ENCODE measurements around the gene SDHA. TPM values are rescaled to one million over a fixed set of nuclear protein-coding genes. Genes with fewer than 3 reads are reported as not detected.

Gene SDHA
- total and polyA plus RNA-seq, 12 donors: 116 to 296 (median 202) TPM

DNA sequence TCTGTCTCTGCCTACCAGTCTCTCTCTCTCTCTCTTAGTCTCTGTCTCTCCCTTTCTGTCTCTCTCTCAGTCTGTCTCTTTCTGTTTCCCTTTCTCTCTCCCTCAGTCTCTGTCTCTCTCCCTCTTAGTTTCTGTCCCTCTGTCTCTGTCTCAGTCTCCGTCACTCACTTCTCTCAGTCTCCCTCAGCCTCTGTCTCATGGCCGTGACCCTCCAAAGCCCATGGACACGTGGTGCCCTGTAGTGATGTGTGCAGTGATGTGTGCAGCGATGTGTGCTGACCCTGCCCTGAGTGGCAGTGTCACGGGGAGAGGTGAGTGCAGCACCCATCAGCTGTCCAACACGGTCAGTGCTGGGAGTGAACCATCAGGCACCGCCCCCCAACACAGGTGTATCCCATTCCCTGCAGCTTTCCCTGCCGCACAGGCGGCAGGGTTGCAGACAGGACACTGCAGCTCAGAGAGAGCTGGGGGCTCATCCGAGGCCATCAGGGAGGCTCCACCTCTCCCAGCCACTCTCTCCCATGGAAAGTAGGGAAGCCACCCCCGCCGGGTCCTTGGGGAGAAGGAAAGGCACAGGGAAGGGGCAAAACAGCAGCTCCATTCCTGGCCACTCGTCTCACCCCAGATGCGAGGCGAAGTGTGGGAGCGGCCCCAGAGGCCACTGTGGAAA, 27.6 kb upstream of the SDHA start:
- H3K27ac ChIP-seq: no peak overlapping the region

DNA sequence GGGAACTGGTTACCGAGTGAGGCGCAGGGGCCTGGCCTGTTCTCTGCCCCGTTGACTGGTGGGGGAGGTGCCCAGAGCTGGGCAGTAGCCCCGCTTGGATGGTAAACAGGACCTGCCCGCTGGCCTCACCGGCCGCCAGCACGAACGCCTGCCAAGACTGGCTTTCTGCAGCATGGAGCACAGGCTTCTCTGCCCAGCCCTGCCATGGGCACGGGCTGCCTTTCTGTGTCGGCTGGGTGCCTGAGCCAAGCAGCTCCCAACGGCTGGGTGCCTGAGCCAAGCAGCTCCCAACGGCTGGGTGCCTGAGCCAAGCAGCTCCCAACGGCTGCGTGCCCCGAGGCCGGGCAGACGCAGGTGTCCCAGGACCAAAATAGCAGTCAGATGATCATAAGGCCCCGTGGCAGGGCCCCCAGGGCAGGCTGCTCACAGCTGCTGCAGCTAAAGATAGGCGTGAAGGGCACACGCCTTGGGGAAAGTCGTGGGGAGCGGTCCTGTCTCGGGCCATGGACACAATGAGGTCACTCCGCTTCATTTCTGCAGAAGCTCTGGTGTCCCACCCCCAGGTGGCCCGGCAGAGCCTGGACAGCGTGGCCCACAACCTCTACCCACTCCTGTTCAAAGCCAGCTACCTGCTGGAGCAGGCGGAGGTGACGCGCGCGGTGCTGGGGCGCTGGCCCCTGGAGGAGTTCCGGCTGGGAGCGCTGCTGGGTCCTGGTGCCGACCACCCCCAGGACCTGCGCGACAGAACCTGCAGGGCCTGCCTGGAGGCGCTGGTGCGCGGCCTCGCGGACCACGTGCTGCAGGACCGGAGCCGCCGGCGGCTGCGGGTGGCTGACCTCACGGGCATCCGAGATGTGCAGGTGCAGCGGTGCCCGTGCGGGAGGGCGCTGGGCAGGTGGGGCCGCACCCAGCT, 26.8 kb upstream of the SDHA start, which contains the start of gene LRRC14B:
LRRC14B (plus strand) TSS at position 460 of the 913 bp plus-strand sequence; CDS start at position 504, 44 bp downstream.
- H3K4me1 ChIP-seq (replicated peaks in 1 of 2): peaks cover 0 to 6% of the 10 kb centered on the region in 2 donors
- no peaks in the 10 kb centered on the region for H3K36me3 ChIP-seq (replicated peaks in 1 of 2)
- H3K27ac ChIP-seq: no peak within 1 kb of the TSS
- WGBS, 4 donors: 38 to 50% (median 45%) methylated on average over 16 to 56 of the region's 56 CpGs
- no peaks in the 10 kb centered on the region for H3K9me3 ChIP-seq (replicated peaks in 1 of 3)
- no peaks in the 10 kb centered on the region for H3K27me3 ChIP-seq
- no peak for DNase-seq
- intact Hi-C loops (cut with DNase I): no loop called here
- no peak within 1 kb of the TSS for H3K4me3 ChIP-seq
- TF ChIP-seq, protein P1, sequence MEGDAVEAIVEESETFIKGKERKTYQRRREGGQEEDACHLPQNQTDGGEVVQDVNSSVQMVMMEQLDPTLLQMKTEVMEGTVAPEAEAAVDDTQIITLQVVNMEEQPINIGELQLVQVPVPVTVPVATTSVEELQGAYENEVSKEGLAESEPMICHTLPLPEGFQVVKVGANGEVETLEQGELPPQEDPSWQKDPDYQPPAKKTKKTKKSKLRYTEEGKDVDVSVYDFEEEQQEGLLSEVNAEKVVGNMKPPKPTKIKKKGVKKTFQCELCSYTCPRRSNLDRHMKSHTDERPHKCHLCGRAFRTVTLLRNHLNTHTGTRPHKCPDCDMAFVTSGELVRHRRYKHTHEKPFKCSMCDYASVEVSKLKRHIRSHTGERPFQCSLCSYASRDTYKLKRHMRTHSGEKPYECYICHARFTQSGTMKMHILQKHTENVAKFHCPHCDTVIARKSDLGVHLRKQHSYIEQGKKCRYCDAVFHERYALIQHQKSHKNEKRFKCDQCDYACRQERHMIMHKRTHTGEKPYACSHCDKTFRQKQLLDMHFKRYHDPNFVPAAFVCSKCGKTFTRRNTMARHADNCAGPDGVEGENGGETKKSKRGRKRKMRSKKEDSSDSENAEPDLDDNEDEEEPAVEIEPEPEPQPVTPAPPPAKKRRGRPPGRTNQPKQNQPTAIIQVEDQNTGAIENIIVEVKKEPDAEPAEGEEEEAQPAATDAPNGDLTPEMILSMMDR (IDR thresholded peaks at IDR 0.05): no peak

More for the DNA sequence above, 27.6 kb upstream of the SDHA start:
- Histone ChIP-seq H3K9me3 (replicated peaks in 1 of 3) (no peaks in the 10 kb centered on the region), H3K4me3 (no peak overlapping the region), H3K36me3 (replicated peaks in 1 of 2) (no peaks in the 10 kb centered on the region), H3K4me1 (replicated peaks in 1 of 2) (peaks cover 0 to 6% of the 10 kb centered on the region in 2 donors), H3K27me3 (no peaks in the 10 kb centered on the region)
- WGBS, 4 donors: 61 to 66% (median 65%) methylated on average over 9 to 16 of the region's 16 CpGs
- TF ChIP-seq, protein P1 (IDR thresholded peaks at IDR 0.05): no peak
- no peak for TF ChIP-seq POLR2A (IDR thresholded peaks at IDR 0.05)
- DNase-seq: no peak
- intact Hi-C loops (cut with DNase I): no loop called here

DNA sequence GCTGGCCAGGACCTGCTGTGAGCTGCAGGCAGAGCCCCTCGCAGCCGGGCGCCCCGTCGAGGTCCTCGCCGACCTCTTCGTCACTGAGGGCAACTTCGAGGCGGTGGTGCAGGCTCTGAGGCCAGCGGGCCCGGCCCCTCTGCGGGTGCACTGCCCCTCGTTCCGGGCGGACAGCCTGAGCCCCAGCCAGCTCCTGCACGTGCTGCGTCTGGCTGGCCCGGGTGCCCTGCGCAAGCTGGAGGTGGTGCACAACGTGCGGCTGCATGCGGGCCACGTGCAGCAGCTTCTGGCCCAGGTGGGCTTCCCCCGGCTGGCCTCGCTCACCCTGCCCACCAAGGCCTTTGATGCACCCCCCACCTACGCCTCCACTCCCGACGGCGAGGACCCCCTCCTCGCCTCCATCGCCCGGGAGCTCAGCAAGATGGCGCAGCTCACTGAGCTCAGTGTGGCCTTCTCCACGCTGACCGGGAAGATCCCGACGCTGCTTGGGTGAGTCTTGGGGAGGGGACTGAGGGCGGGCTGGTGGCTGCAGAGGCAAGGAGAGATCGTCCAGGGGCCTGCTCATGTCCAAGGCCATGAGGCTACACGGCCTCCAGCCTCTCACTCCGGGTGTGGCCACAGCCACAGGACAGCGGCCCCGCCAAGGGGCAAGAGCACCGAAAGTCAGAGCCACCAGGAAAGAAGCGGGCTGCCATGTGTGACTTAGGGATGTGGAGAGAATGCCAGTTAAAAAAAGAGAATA, 26.0 kb upstream of the SDHA start:
- intact Hi-C loops (cut with DNase I): no loop called here
- H3K27ac ChIP-seq: no peak overlapping the region
- WGBS, 4 donors: 85 to 94% (median 88%) methylated on average over 10 to 46 of the region's 46 CpGs

More for the DNA sequence above, 26.0 kb upstream of the SDHA start:
- no peak for DNase-seq
- no peaks in the 10 kb centered on the region for H3K9me3 ChIP-seq (replicated peaks in 1 of 3)
- H3K27me3 ChIP-seq: no peaks in the 10 kb centered on the region
- H3K36me3 ChIP-seq (replicated peaks in 1 of 2): no peaks in the 10 kb centered on the region
- no peak for TF ChIP-seq POLR2A (IDR thresholded peaks at IDR 0.05)
- TF ChIP-seq, protein P1 (IDR thresholded peaks at IDR 0.05): no peak
- no peak overlapping the region for H3K4me3 ChIP-seq
- H3K4me1 ChIP-seq (replicated peaks in 1 of 2): peaks cover 0 to 6% of the 10 kb centered on the region in 2 donors
